Transverse colon (tissue), 4 donors: ENCODE measurements around the gene SAMD14. TPM values are rescaled to one million over a fixed set of nuclear protein-coding genes. Genes with fewer than 3 reads are reported as not detected.

Experiments used
- DNase-seq: peaks from one replicate; pipeline ENCODE4 v3.0.0-alpha.2; 2019
- H3K27ac ChIP-seq, 4 donors: fragments of 200-600 bp; sonication (generic); 2 replicates each; pipeline ENCODE4 v1.5.1; 2016 to 2018; ENCODE audit warnings: inconsistent platforms in 4 of 4
- H3K27me3 ChIP-seq: fragments of 200-600 bp; sonication (generic); 2 replicates; pipeline ENCODE4 v1.5.1; 2017; ENCODE audit warnings: inconsistent platforms
- H3K36me3 ChIP-seq, 4 donors: fragments of 200-600 bp; sonication (generic); 2 replicates each; pipeline ENCODE4 v1.5.1; 2017 to 2019; ENCODE audit warnings: inconsistent platforms in 4 of 4
- H3K4me1 ChIP-seq, 4 donors: fragments of 200-600 bp; sonication (generic); 2 replicates each; pipeline ENCODE4 v1.5.1; 2017 to 2020; ENCODE audit warnings: inconsistent platforms in 4 of 4
- H3K4me3 ChIP-seq, 4 donors: fragments of 200-600 bp; sonication (generic); 1 replicate in 1 of 4; 2 replicates in 3 of 4; pipeline versions ENCODE4 v1.5.1 to v1.6.1; 2017 to 2019; ENCODE audit warnings: inconsistent platforms in 4 of 4
- H3K9me3 ChIP-seq, 2 donors: fragments of 200-600 bp; sonication (generic); 2 replicates each; pipeline ENCODE4 v1.5.1; 2017 to 2019; ENCODE audit warnings: inconsistent platforms in 2 of 2
- EP300 ChIP-seq: sonication (generic); formaldehyde crosslinking; IDR thresholded peaks from one replicate; pipeline ENCODE4 v1.6.1; 2017; ENCODE audit warnings: antibody characterized with exemption, low read depth
- POLR2A ChIP-seq: fragments of 450-650 bp; IDR thresholded peaks from one replicate; pipeline ENCODE4 v1.6.1; 2016; ENCODE audit warnings: antibody characterized with exemption, mild to moderate bottlenecking, moderate library complexity
- POLR2AphosphoS5 ChIP-seq, 3 donors: sonication (generic); formaldehyde crosslinking; IDR thresholded peaks; one replicate each; pipeline ENCODE4 v1.6.1; 2016; ENCODE audit warnings: antibody characterized with exemption in 3 of 3
- WGBS, 2 donors: methylation state at CpG; one replicate each; pipeline ENCODE4 v1.1.5; 2018; ENCODE audit warnings: low coverage in 1 of 2; 5-methylcytosine and 5-hydroxymethylcytosine counted together
- in situ Hi-C, 4 donors: fragments of 200-750 bp; cut with MboI; loops; one replicate each; pipeline versions ENCODE4 v1.15.0 to v1.15.1; 2017; ENCODE audit warnings: low sequenced_read_pairs in 3 of 4, low pct_ligation_motif_present in 1 of 4, low pct_unique_long_range_greater_than_20kb in 1 of 4
- intact Hi-C: fragments of 100-400 bp; cut with DNase I; formaldehyde crosslinking; loops from one replicate; pipeline ENCODE4 v1.15.1; 2023; ENCODE audit warnings: low total_unique reads
- total RNA-seq, 4 donors: library from RNA; depleted of rRNA; stranded (reverse); fragments of >200 nt; gene quantifications; one replicate each; pipeline ENCODE4 v1.1.0, GENCODE V29; 2016
- TF ChIP-seq, protein P1 (sequence below), 5 experiments: fragments of 200-600 bp in 3 of 5; fragments of 450-650 bp in 2 of 5; sonication (generic) in 3 of 5; IDR thresholded peaks; 1 replicate in 2 of 5; 2 replicates in 3 of 5; pipeline ENCODE4 v1.5.1; 2016 to 2017; ENCODE audit warnings: antibody characterized with exemption in 5 of 5, inconsistent platforms in 3 of 5, mild to moderate bottlenecking in 2 of 5, moderate library complexity in 1 of 5

Gene SAMD14
- total RNA-seq, 4 donors from 2014 or later, result 0.14 to 1.8 (median 0.32) TPM; not detected in 1

DNA sequence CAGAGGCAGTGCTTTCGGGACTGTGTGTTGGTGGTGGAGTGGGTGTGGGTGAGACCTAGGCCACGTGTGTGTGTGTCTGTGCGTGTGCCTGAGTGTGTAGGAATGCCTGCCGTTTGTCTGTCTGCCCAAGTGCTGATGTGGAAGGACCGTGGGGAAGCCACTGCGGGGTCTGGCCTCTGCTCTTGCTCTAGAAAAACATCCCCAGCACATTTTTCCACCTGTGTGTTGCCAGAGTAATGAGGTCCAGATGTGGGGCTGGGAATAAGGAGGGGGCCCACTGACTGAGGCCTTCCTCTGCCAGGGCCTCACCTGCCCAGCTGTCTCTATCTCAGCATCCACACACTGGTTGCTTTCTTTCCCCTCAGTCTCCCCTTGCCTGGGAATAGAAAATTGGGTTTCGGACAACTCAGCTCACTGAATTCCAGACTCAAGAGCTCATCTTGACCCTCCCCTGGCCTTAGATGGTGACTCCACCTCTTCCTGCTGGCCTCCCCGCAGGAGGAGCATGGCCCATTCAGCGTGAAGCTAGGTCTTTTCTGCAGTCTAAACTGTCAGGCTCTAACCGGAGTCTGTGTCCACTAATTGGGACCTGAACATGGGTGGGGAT, 43.5 kb upstream of the SAMD14 start:
- no peak for DNase-seq
- Histone ChIP-seq H3K9me3 (no peaks in the 10 kb centered on the region), H3K4me1 (peaks cover 21 to 32% (median 27%) of the 10 kb centered on the region in 4 donors), H3K36me3 (no peaks in the 10 kb centered on the region), H3K27ac (peak overlapping the region; percentile 40 to 72 (median 62)), H3K27me3 (no peaks in the 10 kb centered on the region), H3K4me3 (no peak overlapping the region)
- in situ Hi-C loops (no loop called here), intact Hi-C loops (no loop called here)
- TF ChIP-seq POLR2A (no peak), EP300 (no peak), POLR2AphosphoS5 (IDR thresholded peaks at IDR 0.05) (no peak)
- TF ChIP-seq, protein P1, sequence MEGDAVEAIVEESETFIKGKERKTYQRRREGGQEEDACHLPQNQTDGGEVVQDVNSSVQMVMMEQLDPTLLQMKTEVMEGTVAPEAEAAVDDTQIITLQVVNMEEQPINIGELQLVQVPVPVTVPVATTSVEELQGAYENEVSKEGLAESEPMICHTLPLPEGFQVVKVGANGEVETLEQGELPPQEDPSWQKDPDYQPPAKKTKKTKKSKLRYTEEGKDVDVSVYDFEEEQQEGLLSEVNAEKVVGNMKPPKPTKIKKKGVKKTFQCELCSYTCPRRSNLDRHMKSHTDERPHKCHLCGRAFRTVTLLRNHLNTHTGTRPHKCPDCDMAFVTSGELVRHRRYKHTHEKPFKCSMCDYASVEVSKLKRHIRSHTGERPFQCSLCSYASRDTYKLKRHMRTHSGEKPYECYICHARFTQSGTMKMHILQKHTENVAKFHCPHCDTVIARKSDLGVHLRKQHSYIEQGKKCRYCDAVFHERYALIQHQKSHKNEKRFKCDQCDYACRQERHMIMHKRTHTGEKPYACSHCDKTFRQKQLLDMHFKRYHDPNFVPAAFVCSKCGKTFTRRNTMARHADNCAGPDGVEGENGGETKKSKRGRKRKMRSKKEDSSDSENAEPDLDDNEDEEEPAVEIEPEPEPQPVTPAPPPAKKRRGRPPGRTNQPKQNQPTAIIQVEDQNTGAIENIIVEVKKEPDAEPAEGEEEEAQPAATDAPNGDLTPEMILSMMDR (IDR thresholded peaks at IDR 0.05), result no peak
- 65% methylated on average over 10 of the region's 10 CpGs; no CpG with 5 or more reads in 1 of the 2 donors for WGBS, 2 donors

DNA sequence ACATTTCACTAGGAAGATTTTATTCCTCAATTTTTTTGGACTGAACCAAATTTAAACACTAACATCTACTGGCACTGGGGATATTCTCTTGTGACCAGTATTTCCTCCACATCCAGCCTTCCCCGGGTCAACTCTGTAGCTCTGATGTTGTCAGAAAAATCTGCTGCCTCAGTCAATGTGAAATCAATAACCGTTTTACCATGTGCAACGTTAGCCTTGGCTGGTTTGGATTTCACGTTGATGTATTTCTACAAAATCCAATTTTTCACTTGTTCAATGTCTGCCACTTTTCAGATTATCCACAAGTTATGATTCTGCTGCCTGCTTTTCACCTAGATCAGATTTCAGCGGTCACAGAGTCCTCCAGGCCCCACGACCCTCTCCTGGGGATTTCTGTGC, 43.0 kb upstream of the SAMD14 start:
- Histone ChIP-seq H3K4me3 (no peak overlapping the region), H3K36me3 (no peaks in the 10 kb centered on the region), H3K27me3 (no peaks in the 10 kb centered on the region), H3K4me1 (peaks cover 15 to 28% (median 23%) of the 10 kb centered on the region in 4 donors), H3K27ac (peak overlapping the region; percentile 40 to 72 (median 62)), H3K9me3 (no peaks in the 10 kb centered on the region)
- intact Hi-C loops, result no loop called here
- DNase-seq, result no peak
- in situ Hi-C loops, result no loop called here
- 68 to 82% methylated on average over 6 of the region's 6 CpGs for WGBS, 2 donors
- TF ChIP-seq POLR2A (no peak), POLR2AphosphoS5 (IDR thresholded peaks at IDR 0.05) (no peak), EP300 (no peak)
- TF ChIP-seq, protein P1 (IDR thresholded peaks at IDR 0.05), result no peak

DNA sequence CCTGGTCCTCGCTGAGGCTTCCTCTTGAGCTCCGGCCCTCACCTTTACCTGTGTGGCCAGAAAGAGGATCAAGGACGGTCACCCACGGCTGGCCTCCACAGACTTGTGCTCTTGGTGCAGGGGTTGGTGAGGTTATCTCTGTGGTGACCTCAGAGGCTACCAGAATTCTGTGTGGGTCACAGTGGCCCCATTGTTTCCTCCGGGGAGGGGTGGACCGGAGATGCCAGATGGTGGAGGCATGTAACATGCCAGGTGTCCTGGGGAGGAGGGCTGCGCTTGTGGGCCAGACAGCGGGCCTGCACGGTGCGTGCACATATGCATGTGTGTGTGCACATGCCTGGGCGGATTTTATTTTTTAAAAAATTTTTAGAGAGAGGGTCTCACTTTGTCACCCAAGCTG, 42.2 kb upstream of the SAMD14 start:
- no peak overlapping the region for H3K27ac ChIP-seq
- in situ Hi-C loops (no loop called here), intact Hi-C loops (no loop called here)
- H3K36me3 ChIP-seq, result no peaks in the 10 kb centered on the region
- no peak overlapping the region for H3K4me3 ChIP-seq
- H3K4me1 ChIP-seq, result peaks cover 7 to 23% (median 15%) of the 10 kb centered on the region in 4 donors
- WGBS, 2 donors, result 40 to 91% methylated on average over 1 to 11 of the region's 11 CpGs
- TF ChIP-seq EP300 (no peak), POLR2AphosphoS5 (IDR thresholded peaks at IDR 0.05) (no peak), POLR2A (no peak)
- TF ChIP-seq, protein P1 (IDR thresholded peaks at IDR 0.05), result no peak
- H3K27me3 ChIP-seq, result no peaks in the 10 kb centered on the region
- no peaks in the 10 kb centered on the region for H3K9me3 ChIP-seq
- DNase-seq, result no peak

DNA sequence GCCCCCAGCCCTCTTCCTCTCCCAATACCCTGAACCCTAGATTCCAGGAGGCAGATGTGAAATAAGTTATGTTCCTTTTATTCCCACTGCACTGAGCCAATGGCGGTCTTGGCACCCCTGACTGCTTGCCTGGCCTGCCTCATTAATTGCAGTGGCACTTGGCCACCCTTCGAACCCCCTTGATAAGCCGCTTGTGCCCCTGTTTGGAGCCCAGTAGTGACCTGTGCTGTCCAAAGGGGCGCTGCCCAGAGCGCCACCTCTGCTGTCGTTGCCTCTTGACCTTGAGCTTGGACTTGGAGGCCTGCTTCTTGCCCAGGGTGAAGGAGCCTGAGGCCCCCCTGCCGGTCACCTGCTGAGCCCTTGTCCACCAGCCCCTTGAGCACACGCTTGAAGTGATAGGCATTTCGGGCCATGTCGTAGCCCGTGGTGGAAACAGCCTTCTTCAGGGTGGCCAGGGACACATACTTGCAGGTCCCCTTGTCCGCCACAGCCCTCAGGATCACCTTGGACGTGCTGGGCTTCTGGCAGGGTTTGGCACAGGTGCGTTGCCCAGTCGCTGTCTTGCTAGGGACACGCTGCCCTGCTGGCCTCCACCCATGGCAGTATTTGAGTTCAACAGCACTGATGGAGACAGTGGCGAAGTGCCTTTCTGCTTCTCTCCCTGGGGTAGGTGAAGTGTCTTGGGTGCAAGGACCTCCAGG, 41.6 kb upstream of the SAMD14 start:
- in situ Hi-C loops (no loop called here), intact Hi-C loops (no loop called here)
- Histone ChIP-seq H3K4me1 (peaks cover 5 to 22% (median 9%) of the 10 kb centered on the region in 4 donors), H3K9me3 (no peaks in the 10 kb centered on the region), H3K4me3 (no peak overlapping the region), H3K36me3 (no peaks in the 10 kb centered on the region), H3K27ac (no peak overlapping the region), H3K27me3 (no peaks in the 10 kb centered on the region)
- TF ChIP-seq, protein P1 (IDR thresholded peaks at IDR 0.05), result no peak
- TF ChIP-seq POLR2AphosphoS5 (IDR thresholded peaks at IDR 0.05), result no peak
- no peak for TF ChIP-seq EP300
- TF ChIP-seq POLR2A, result no peak
- no peak for DNase-seq
- WGBS, 2 donors, result 90% methylated on average over 17 of the region's 17 CpGs; no CpG with 5 or more reads in 1 of the 2 donors
